GM12878 (cell line): ENCODE data around the gene ADSS2. TPM values are rescaled to one million over a fixed set of nuclear protein-coding genes. Genes with fewer than 3 reads are reported as not detected.

Source experiments
- HDAC6 ChIP-seq: fragments of 200-600 bp; sonication (generic); IDR thresholded peaks from one replicate; pipeline ENCODE4 v1.8.0; 2017; ENCODE audit warnings: antibody characterized with exemption; ENCODE audit not compliant: unreplicated experiment
- IKZF1 ChIP-seq: fragments of 450-650 bp; conservative IDR thresholded peaks from 2 replicates; pipeline ENCODE4 v1.6.1; 2017; ENCODE audit warnings: antibody characterized with exemption, mild to moderate bottlenecking
- MTA2 ChIP-seq: fragments of 450-650 bp; IDR thresholded peaks from 2 replicates; pipeline ENCODE4 v1.6.1; 2016; ENCODE audit warnings: low read depth, mild to moderate bottlenecking, moderate library complexity
- MTA3 ChIP-seq: IDR thresholded peaks from 2 replicates; pipeline ENCODE4 v1.6.1; 2012; ENCODE audit warnings: low read length, inconsistent platforms, borderline replicate concordance
- NFYB ChIP-seq: IDR thresholded peaks from 2 replicates; pipeline ENCODE4 v1.6.1; 2011; ENCODE audit warnings: low read depth, mild to moderate bottlenecking, low read length, improper control_type of control experiment, moderate library complexity; ENCODE audit not compliant: insufficient read depth
- PML ChIP-seq: IDR thresholded peaks from 2 replicates; pipeline ENCODE4 v1.6.1; 2012; ENCODE audit warnings: low read length, inconsistent platforms
- RAD51 ChIP-seq: fragments of 450-650 bp; IDR thresholded peaks from 2 replicates; pipeline ENCODE4 v1.6.1; 2016; ENCODE audit warnings: moderate library complexity, mild to moderate bottlenecking, inconsistent platforms
- WRNIP1 ChIP-seq: IDR thresholded peaks from 2 replicates; pipeline ENCODE4 v1.6.1; 2011; ENCODE audit warnings: low read depth, low read length, improper control_type of control experiment, borderline replicate concordance
- polyA plus RNA-seq, 11 experiments: library from polyadenylated mRNA; depleted of rRNA in 4 of 11; unstranded in 6 of 11; stranded (reverse) in 5 of 11; fragments of >200 nt; fragmentation: Nextera tagmentation in 4 of 11; fragmentation: Illumina TruSeq in 1 of 11; extraction: Ambion mirVana in 4 of 11; extraction: Trizol in 1 of 11; gene quantifications; 1 replicate in 1 of 11; 2 replicates in 10 of 11; pipeline versions ENCODE4 v1.2.1 to v1.2.3, GENCODE V29; 2011 to 2016; ENCODE audit warnings: inconsistent platforms in 2 of 11, missing spikeins in 2 of 11, low read depth in 1 of 11
- total RNA-seq, 4 experiments: library from RNA; depleted of rRNA in 3 of 4; stranded (reverse); fragments of >200 nt in 3 of 4; fragmentation: Illumina TruSeq in 1 of 4; extraction: Trizol in 1 of 4; gene quantifications; 2 replicates each; pipeline versions ENCODE4 v1.2.1 to v1.2.3, GENCODE V29; 2013 to 2021
- TF ChIP-seq, protein P1 (sequence below): fragments of 450-650 bp; IDR thresholded peaks from 2 replicates; pipeline ENCODE4 v1.6.1; 2018; ENCODE audit warnings: borderline replicate concordance, mild to moderate bottlenecking; ENCODE audit not compliant: partially characterized antibody
- TF ChIP-seq, protein P2 (sequence below): IDR thresholded peaks from 2 replicates; pipeline ENCODE4 v1.6.1; 2011; ENCODE audit warnings: low read depth, low read length, improper control_type of control experiment, borderline replicate concordance
- TF ChIP-seq, protein P3 (sequence below): fragments of 450-650 bp; IDR thresholded peaks from 2 replicates; pipeline ENCODE4 v1.6.1; 2017; ENCODE audit warnings: antibody characterized with exemption, mild to moderate bottlenecking, moderate library complexity

ADSS2 gene
- total and polyA plus RNA-seq, 10 of the 15 experiments (the other 5 are each of a cell fraction or from before 2014, with no cell fraction given), result 8.1 to 49.3 (median 40.6) TPM

DNA sequence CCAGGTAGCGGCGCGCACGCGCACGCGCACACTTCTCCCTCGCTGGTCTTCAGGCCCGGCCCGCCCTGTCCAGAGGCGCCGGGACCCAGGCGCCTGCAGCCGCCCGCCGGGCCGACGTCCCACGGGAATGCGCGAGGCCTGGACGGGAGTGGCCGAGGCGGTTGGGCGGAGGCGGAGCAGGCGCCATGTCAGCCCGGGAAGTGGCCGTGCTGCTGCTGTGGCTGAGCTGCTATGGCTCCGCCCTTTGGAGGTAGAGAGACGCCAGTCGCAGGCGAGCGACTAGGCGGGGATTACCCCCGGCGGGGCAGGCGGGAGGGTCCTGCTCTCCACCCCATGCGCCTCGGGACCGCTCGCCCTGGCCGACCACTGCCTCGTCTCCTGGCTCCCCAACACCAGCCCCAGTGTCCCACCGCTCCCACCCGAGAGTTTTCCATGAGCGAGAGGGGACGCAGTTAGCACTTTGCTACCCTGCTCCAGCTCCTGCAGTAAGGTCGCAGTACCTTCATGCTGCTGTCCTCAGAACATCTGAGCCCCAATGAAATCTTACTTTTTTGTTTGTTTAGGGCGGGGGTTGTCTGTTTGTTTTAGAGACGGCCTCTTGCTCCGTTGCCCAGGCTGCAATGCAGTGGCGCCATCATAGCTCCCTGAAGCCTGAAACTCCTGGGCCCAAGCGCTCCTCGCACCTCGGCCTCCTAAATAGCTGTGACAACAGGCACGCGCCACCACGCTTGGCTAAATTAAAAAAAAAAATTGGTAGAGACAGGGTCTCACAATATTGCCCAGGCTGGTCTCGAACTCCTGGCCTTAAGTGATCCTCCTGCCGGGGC is 9.7 kb upstream of the ADSS2 start, which contains the start of gene CATSPERE (continued):
- TF ChIP-seq, protein P1, sequence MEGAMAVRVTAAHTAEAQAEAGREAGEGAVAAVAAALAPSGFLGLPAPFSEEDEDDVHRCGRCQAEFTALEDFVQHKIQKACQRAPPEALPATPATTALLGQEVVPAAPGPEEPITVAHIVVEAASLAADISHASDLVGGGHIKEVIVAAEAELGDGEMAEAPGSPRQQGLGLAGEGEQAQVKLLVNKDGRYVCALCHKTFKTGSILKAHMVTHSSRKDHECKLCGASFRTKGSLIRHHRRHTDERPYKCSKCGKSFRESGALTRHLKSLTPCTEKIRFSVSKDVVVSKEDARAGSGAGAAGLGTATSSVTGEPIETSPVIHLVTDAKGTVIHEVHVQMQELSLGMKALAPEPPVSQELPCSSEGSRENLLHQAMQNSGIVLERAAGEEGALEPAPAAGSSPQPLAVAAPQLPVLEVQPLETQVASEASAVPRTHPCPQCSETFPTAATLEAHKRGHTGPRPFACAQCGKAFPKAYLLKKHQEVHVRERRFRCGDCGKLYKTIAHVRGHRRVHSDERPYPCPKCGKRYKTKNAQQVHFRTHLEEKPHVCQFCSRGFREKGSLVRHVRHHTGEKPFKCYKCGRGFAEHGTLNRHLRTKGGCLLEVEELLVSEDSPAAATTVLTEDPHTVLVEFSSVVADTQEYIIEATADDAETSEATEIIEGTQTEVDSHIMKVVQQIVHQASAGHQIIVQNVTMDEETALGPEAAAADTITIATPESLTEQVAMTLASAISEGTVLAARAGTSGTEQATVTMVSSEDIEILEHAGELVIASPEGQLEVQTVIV, result no peak
- TF ChIP-seq, protein P2, sequence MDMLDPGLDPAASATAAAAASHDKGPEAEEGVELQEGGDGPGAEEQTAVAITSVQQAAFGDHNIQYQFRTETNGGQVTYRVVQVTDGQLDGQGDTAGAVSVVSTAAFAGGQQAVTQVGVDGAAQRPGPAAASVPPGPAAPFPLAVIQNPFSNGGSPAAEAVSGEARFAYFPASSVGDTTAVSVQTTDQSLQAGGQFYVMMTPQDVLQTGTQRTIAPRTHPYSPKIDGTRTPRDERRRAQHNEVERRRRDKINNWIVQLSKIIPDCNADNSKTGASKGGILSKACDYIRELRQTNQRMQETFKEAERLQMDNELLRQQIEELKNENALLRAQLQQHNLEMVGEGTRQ, result no peak
- TF ChIP-seq, protein P3, sequence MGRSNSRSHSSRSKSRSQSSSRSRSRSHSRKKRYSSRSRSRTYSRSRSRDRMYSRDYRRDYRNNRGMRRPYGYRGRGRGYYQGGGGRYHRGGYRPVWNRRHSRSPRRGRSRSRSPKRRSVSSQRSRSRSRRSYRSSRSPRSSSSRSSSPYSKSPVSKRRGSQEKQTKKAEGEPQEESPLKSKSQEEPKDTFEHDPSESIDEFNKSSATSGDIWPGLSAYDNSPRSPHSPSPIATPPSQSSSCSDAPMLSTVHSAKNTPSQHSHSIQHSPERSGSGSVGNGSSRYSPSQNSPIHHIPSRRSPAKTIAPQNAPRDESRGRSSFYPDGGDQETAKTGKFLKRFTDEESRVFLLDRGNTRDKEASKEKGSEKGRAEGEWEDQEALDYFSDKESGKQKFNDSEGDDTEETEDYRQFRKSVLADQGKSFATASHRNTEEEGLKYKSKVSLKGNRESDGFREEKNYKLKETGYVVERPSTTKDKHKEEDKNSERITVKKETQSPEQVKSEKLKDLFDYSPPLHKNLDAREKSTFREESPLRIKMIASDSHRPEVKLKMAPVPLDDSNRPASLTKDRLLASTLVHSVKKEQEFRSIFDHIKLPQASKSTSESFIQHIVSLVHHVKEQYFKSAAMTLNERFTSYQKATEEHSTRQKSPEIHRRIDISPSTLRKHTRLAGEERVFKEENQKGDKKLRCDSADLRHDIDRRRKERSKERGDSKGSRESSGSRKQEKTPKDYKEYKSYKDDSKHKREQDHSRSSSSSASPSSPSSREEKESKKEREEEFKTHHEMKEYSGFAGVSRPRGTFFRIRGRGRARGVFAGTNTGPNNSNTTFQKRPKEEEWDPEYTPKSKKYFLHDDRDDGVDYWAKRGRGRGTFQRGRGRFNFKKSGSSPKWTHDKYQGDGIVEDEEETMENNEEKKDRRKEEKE, result no peak
- TF ChIP-seq RAD51, result no peak
- TF ChIP-seq NFYB, result no peak
- TF ChIP-seq HDAC6, result no peak
- TF ChIP-seq PML, result no peak
- no peak for TF ChIP-seq WRNIP1
- no peak for TF ChIP-seq MTA3
- 0 out of 2 replicates have a peak, but pooled peaks have one; percentile 20 for TF ChIP-seq MTA2
- peak; percentile 80 for TF ChIP-seq IKZF1
- TF ChIP-seq, all 136 proteins: peak for 26
